Regular cardiac myocyte (primary cell): ENCODE results near the gene TRERF1. TPM values are rescaled to one million over a fixed set of nuclear protein-coding genes. Genes with fewer than 3 reads are reported as not detected.

Experiments used
- total RNA-seq: library from RNA; depleted of rRNA; stranded (reverse); fragments of >200 nt; gene quantifications from 2 replicates; pipeline ENCODE4 v1.2.3, GENCODE V29; 2014

Gene TRERF1, protein sequence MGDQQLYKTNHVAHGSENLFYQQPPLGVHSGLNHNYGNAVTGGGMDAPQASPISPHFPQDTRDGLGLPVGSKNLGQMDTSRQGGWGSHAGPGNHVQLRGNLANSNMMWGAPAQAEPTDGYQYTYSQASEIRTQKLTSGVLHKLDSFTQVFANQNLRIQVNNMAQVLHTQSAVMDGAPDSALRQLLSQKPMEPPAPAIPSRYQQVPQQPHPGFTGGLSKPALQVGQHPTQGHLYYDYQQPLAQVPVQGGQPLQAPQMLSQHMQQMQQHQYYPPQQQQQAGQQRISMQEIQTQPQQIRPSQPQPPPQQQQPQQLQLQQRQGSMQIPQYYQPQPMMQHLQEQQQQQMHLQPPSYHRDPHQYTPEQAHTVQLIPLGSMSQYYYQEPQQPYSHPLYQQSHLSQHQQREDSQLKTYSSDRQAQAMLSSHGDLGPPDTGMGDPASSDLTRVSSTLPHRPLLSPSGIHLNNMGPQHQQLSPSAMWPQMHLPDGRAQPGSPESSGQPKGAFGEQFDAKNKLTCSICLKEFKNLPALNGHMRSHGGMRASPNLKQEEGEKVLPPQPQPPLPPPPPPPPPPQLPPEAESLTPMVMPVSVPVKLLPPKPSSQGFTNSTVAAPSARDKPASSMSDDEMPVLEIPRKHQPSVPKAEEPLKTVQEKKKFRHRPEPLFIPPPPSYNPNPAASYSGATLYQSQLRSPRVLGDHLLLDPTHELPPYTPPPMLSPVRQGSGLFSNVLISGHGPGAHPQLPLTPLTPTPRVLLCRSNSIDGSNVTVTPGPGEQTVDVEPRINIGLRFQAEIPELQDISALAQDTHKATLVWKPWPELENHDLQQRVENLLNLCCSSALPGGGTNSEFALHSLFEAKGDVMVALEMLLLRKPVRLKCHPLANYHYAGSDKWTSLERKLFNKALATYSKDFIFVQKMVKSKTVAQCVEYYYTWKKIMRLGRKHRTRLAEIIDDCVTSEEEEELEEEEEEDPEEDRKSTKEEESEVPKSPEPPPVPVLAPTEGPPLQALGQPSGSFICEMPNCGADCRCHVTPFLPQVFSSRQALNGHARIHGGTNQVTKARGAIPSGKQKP (N-terminal part only)
- total RNA-seq, result 2.0 and 2.9 TPM in 2 replicates

DNA sequence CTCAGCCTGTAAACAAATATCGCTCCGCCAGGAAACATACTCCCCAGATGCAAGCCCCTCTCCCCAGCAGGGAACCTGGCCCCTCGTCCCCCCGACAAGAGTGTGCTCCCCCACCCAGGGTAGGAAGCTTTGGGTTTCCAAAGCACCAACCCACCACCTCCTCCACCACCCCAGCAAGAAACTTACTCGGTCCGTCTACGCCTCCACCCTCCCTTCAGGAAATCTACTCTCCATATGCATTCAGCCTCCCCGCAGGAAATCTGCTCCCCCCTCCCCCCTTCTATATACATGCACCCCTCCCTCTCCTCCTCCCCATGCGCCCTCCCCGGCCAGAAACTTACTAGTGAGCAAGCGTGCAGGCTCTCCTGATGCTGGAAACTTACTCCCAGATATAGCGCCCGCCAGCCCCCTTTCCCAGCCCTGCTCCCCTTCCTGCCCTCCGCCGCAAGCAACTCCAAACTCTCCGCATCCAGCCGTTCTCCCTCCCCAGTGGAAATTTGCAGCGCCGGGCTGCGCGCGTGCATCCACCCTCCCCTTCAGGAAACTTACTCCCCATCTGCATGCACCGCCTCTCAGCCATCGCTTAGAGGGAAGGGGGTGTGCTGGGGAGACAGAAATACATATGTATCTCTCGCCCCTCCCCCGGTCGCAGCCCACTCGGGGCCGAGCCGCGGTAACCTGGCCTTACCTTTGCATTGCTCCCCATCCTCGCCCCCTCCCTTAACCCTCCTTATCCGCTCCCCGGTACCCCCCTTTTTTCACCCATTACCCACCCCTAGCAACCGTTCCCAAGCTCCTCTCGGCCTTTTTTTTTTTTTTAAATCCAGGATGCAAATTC is at the start of gene TRERF1:
Gene TRERF1, minus strand, starts transcription at position 594 of the 838 bp plus-strand sequence. CDS start 182,336 bp downstream, outside the sequence.

DNA sequence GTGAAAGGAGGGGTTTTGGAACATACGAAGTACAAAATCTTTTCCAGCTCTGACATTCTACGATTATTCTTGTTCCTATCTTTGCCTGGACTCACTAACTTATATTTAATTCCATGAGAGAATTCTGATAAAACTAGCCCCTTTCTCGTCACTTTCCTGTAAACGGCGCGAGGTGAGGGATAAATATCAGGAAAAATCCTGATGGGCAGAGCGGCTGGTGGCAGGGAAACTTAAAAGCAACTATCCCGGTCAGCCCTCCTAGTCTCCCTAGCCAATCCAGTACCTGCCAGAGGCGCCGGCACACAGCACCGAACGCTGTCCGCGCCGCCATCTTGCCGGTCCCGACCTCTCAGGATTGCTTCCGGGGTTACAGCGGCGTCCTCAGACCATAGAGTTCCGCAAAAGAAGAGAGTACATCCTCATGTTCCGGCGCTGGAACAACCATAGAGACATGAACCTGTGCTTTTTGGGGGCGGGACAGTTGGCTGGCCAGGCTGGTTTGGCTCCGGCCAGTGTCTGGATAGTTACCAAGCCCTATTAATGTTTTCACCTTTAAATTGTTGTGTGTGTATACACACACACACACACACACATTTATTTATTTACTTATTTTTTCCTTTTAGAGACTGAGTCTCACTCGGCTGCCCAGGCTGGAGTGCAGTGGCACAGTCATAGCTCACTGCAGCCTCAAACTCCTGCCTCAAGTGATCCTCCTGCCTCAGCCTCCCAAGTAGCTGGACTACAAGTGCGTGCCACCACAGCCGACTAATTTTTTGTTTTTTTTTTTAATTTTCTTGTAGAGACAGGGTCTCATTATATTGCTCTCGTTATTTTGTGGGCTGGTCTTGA is 234.0 kb downstream of the TRERF1 start, which contains the start of gene MRPS10:
Gene MRPS10, minus strand, starts transcription at position 343 of the 849 bp plus-strand sequence. Its CDS starts 12 bp downstream, at position 331.

Other genes with a start within 250 kb of the TRERF1 start
- 42.6 and 58.1 TPM in 2 replicates for gene MRPS10, start 234.1 kb downstream of the TRERF1 start, total RNA-seq
- gene UBR2, start 112.1 kb upstream of the TRERF1 start, total RNA-seq, result 26.6 and 33.3 TPM in 2 replicates